Uterus (tissue), 4 donors: ENCODE measurements around the gene DDIT4. TPM values are rescaled to one million over a fixed set of nuclear protein-coding genes. Genes with fewer than 3 reads are reported as not detected.

ENCODE experiments used
- DNase-seq, 2 donors: peaks; one replicate each; pipeline ENCODE4 v3.0.0-alpha.2; 2019 to 2020
- H3K27ac ChIP-seq, 2 donors: fragments of 200-600 bp; sonication (generic); 1 replicate in 1 of 2; 2 replicates in 1 of 2; pipeline ENCODE4 v1.5.1; 2016 to 2018
- H3K27me3 ChIP-seq, 2 donors: fragments of 200-600 bp; sonication (generic); one replicate each; pipeline ENCODE4 v1.5.1; 2018 to 2019; ENCODE audit warnings: control low read depth in 1 of 2
- H3K36me3 ChIP-seq, 2 donors: fragments of 200-600 bp; sonication (generic); one replicate each; pipeline ENCODE4 v1.5.1; 2019; ENCODE audit warnings: control low read depth in 1 of 2
- H3K4me1 ChIP-seq, 2 donors: fragments of 200-600 bp; sonication (generic); one replicate each; pipeline ENCODE4 v1.5.1; 2018 to 2019; ENCODE audit warnings: control low read depth in 1 of 2
- H3K4me3 ChIP-seq, 2 donors: fragments of 200-600 bp; sonication (generic); 1 replicate in 1 of 2; 2 replicates in 1 of 2; pipeline ENCODE4 v1.5.1; 2018 to 2019; ENCODE audit warnings: mild to moderate bottlenecking in 1 of 2
- H3K9me3 ChIP-seq, 2 donors: fragments of 200-600 bp; sonication (generic); one replicate each; pipeline ENCODE4 v1.5.1; 2019; ENCODE audit warnings: control low read depth in 1 of 2
- CTCF ChIP-seq, 4 experiments: fragments of 200-600 bp in 2 of 4; fragments of 450-650 bp in 2 of 4; sonication (generic) in 2 of 4; IDR thresholded peaks; one replicate each; pipeline ENCODE4 v1.5.1; 2016 to 2019; ENCODE audit warnings: antibody characterized with exemption in 4 of 4, mild to moderate bottlenecking in 2 of 4, moderate library complexity in 1 of 4
- POLR2A ChIP-seq, 2 donors: fragments of 450-650 bp; IDR thresholded peaks; one replicate each; pipeline ENCODE4 v1.6.1; 2016; ENCODE audit warnings: antibody characterized with exemption in 2 of 2, mild to moderate bottlenecking in 1 of 2, moderate library complexity in 1 of 2
- intact Hi-C: fragments of 100-400 bp; cut with DNase I; formaldehyde crosslinking; loops from one replicate; pipeline ENCODE4 v1.15.1; 2023; ENCODE audit warnings: low total_unique reads
- total RNA-seq, 4 donors: library from RNA; depleted of rRNA in 3 of 4; stranded (reverse); fragments of >200 nt in 3 of 4; gene quantifications; one replicate each; pipeline versions ENCODE4 v1.1.0 to v1.2.4, GENCODE V29; 2014 to 2023
- donor health status: DM: yes; HTN: yes; CAD: no.

DDIT4 gene
- total RNA-seq, 4 donors from 2014 or later: 118 to 210 (median 145) TPM

- intact Hi-C loops: no loop called here
- no peak for DNase-seq
- no peak overlapping the region for H3K27ac ChIP-seq
Measured at GRCh38 chr10:72238392-72239175, 35.1 kb upstream of the DDIT4 start.

GRCh38 chr10:72239409-72239808 lies 34.3 kb upstream of the DDIT4 start:
- TF ChIP-seq CTCF (IDR thresholded peaks at IDR 0.05) (no peak), POLR2A (IDR thresholded peaks at IDR 0.05) (no peak)
- Histone ChIP-seq H3K36me3 (no peaks in the 10 kb centered on the region), H3K4me3 (no peak overlapping the region), H3K9me3 (no peaks in the 10 kb centered on the region), H3K27me3 (no peaks in the 10 kb centered on the region), H3K27ac (no peak overlapping the region), H3K4me1 (peaks cover 0 to 3% of the 10 kb centered on the region in 2 donors)
- intact Hi-C loops: no loop called here
- no peak for DNase-seq

More at GRCh38 chr10:72238392-72239175, 35.1 kb upstream of the DDIT4 start:
- H3K36me3 ChIP-seq: no peaks in the 10 kb centered on the region
- H3K4me1 ChIP-seq: no peaks in the 10 kb centered on the region
- no peak overlapping the region for H3K4me3 ChIP-seq
- H3K9me3 ChIP-seq: no peaks in the 10 kb centered on the region
- TF ChIP-seq POLR2A (IDR thresholded peaks at IDR 0.05): no peak
- no peaks in the 10 kb centered on the region for H3K27me3 ChIP-seq

GRCh38 chr10:72240371-72240770 lies 33.4 kb upstream of the DDIT4 start:
- Histone ChIP-seq H3K4me3 (no peak overlapping the region), H3K36me3 (no peaks in the 10 kb centered on the region), H3K27me3 (no peaks in the 10 kb centered on the region), H3K9me3 (no peaks in the 10 kb centered on the region), H3K4me1 (peaks cover 0 to 11% of the 10 kb centered on the region in 2 donors), H3K27ac (no peak overlapping the region)
- intact Hi-C loops: no loop called here
- no peak for TF ChIP-seq POLR2A (IDR thresholded peaks at IDR 0.05)
- TF ChIP-seq CTCF (IDR thresholded peaks at IDR 0.05): no peak
- no peak for DNase-seq

GRCh38 chr10:72241691-72242252 lies 32.0 kb upstream of the DDIT4 start:
- H3K9me3 ChIP-seq: no peaks in the 10 kb centered on the region
- H3K36me3 ChIP-seq: no peaks in the 10 kb centered on the region
- H3K4me1 ChIP-seq: peaks cover 2 to 11% of the 10 kb centered on the region in 2 donors
- no peak for DNase-seq
- peak overlapping the region; percentile 80 to 99 for H3K27ac ChIP-seq
- no peak overlapping the region for H3K4me3 ChIP-seq
- intact Hi-C loops: no loop called here
- TF ChIP-seq CTCF (IDR thresholded peaks at IDR 0.05) (no peak), POLR2A (IDR thresholded peaks at IDR 0.05) (no peak)
- H3K27me3 ChIP-seq: no peaks in the 10 kb centered on the region

GRCh38 chr10:72242675-72243074 lies 31.0 kb upstream of the DDIT4 start:
- peak; percentile 72 to 78 for DNase-seq
- intact Hi-C loops: no loop called here
- H3K4me3 ChIP-seq: no peak overlapping the region
- peak overlapping the region; percentile 80 to 99 for H3K27ac ChIP-seq
- no peaks in the 10 kb centered on the region for H3K9me3 ChIP-seq
- H3K27me3 ChIP-seq: no peaks in the 10 kb centered on the region
- no peaks in the 10 kb centered on the region for H3K36me3 ChIP-seq
- H3K4me1 ChIP-seq: peaks cover 11 to 14% of the 10 kb centered on the region in 2 donors
- TF ChIP-seq POLR2A (IDR thresholded peaks at IDR 0.05) (no peak), CTCF (IDR thresholded peaks at IDR 0.05) (no peak)
